ENCODE data around the gene LMOD3.

- TF ChIP-seq CTCF (IDR thresholded peaks at IDR 0.05): no peak
- TF ChIP-seq POLR2A (IDR thresholded peaks at IDR 0.05): no peak
Observed at GRCh38 chr3:69115731-69116130, 6.7 kb downstream of the LMOD3 start.

Measured in Peyer's patch (tissue), 4 donors.